ENCODE data around the gene IQCM.

Gene IQCM

DNA sequence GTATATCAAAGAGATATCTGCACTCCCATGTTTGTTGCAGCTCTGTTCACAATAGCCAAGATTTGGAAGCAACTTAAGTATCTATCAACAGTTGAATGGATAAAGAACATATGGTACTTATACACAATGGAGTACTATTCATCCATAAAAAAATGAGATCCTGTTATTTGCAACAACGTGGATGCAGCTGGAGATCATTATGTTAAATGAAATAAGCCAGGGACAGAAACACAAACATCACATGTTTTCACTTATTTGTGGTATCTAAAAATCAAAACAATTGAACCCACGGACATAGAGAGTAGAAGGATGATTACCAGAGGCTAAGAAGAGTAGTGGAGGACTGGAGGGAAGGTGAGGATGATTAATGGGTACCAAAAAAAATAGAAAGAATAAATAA, 14.2 kb downstream of the IQCM start:
- Histone ChIP-seq H3K36me3 (ENCODE audit: control insufficient read depth in 2 of 2, insufficient read depth in 2 of 2, low read length in 2 of 2) (no peaks in the 10 kb centered on the region), H3K4me1 (ENCODE audit: control insufficient read depth, insufficient read depth, low read length) (no peaks in the 10 kb centered on the region)

DNA sequence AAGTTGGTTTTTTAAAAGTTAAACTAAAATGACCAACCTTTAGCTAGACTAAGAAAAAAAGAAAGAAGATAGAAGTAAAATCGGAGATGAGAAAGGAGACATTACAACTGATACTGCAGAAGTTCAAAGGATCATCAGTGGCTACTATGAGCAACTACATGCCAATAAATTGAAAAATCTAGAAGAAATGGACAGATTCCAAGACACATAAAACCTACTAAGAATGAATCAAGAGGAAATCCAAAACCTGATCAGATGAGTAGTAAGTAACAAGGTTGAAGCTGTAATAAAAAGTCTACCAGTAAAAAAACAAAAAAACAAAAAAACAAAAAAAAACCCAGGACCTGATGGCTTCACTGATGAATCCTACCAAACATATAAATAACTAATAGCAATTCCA, 16.1 kb downstream of the IQCM start:
- Histone ChIP-seq H3K4me1 (ENCODE audit: control insufficient read depth, insufficient read depth, low read length) (no peaks in the 10 kb centered on the region), H3K4me3 (ENCODE audit: low read length in 2 of 2) (no peak overlapping the region), H3K27me3 (ENCODE audit: control insufficient read depth in 1 of 2, insufficient read depth in 2 of 2, low read length in 2 of 2) (no peaks in the 10 kb centered on the region), H3K36me3 (ENCODE audit: control insufficient read depth in 2 of 2, insufficient read depth in 2 of 2, low read length in 2 of 2) (no peaks in the 10 kb centered on the region), H3K9ac (ENCODE audit: low read length in 2 of 2) (no peak overlapping the region), H3K9me3 (ENCODE audit: control insufficient read depth in 2 of 2, low read length in 2 of 2) (no peaks in the 10 kb centered on the region), H3K27ac (ENCODE audit: low read length) (no peak overlapping the region)

More for the DNA sequence above, 14.2 kb downstream of the IQCM start:
- Histone ChIP-seq H3K27ac (ENCODE audit: low read length) (no peak overlapping the region), H3K27me3 (ENCODE audit: control insufficient read depth in 1 of 2, insufficient read depth in 2 of 2, low read length in 2 of 2) (no peaks in the 10 kb centered on the region), H3K9ac (ENCODE audit: low read length in 2 of 2) (no peak overlapping the region), H3K4me3 (ENCODE audit: low read length in 2 of 2) (no peak overlapping the region), H3K9me3 (ENCODE audit: control insufficient read depth in 2 of 2, low read length in 2 of 2) (no peaks in the 10 kb centered on the region)

DNA sequence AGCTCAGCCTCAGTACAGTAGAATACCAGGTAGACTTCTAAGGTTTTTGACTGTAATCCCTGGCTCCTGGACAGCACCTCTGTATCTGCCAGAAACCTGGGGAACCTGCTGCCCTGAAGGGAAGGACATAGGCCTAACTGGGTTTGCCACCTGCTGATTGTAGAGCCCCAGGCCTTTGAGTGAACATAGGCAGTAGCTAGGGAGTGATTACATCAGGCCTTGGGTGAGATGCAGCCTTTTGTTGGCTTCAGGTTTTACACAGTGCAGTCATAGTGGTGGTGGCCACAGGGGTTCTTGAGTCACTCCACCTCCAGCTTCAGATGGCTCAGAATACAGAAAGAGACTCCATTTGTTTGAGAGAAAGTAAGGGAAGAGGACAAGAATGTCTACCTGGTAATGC, 19.3 kb downstream of the IQCM start:
- no peaks in the 10 kb centered on the region for H3K27me3 ChIP-seq (ENCODE audit: control insufficient read depth in 1 of 2, insufficient read depth in 2 of 2, low read length in 2 of 2)
- H3K27ac ChIP-seq (ENCODE audit: low read length): no peak overlapping the region
- H3K9ac ChIP-seq (ENCODE audit: low read length in 2 of 2): no peak overlapping the region
- H3K36me3 ChIP-seq (ENCODE audit: control insufficient read depth in 2 of 2, insufficient read depth in 2 of 2, low read length in 2 of 2): no peaks in the 10 kb centered on the region
- H3K4me1 ChIP-seq (ENCODE audit: control insufficient read depth, insufficient read depth, low read length): no peaks in the 10 kb centered on the region
- no peak overlapping the region for H3K4me3 ChIP-seq (ENCODE audit: low read length in 2 of 2)
- no peaks in the 10 kb centered on the region for H3K9me3 ChIP-seq (ENCODE audit: control insufficient read depth in 2 of 2, low read length in 2 of 2)

DNA sequence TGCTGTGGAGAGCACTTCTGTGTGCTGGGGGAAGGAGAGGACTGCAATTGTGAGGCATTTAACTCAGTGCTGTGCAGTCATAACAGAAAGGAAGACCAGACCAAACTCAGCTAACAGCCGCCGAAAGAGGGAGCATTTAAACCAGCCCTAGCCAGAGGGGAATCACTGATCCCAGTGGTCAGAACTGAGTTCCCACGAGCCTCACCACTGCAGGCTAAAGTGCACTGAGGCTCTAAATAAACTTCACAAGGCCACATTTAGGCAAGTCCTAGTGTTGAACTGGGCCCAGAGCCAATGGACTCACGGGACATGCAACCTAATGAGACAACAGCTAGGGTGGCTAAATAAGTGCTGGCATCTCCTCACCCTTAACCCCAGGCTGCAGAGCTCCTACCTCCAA, 20.4 kb downstream of the IQCM start:
- no peaks in the 10 kb centered on the region for H3K4me1 ChIP-seq (ENCODE audit: control insufficient read depth, insufficient read depth, low read length)
- H3K27ac ChIP-seq (ENCODE audit: low read length): no peak overlapping the region
- H3K9ac ChIP-seq (ENCODE audit: low read length in 2 of 2): no peak overlapping the region
- no peaks in the 10 kb centered on the region for H3K36me3 ChIP-seq (ENCODE audit: control insufficient read depth in 2 of 2, insufficient read depth in 2 of 2, low read length in 2 of 2)
- H3K27me3 ChIP-seq (ENCODE audit: control insufficient read depth in 1 of 2, insufficient read depth in 2 of 2, low read length in 2 of 2): no peaks in the 10 kb centered on the region
- H3K4me3 ChIP-seq (ENCODE audit: low read length in 2 of 2): no peak overlapping the region
- H3K9me3 ChIP-seq (ENCODE audit: control insufficient read depth in 2 of 2, low read length in 2 of 2): no peaks in the 10 kb centered on the region

DNA sequence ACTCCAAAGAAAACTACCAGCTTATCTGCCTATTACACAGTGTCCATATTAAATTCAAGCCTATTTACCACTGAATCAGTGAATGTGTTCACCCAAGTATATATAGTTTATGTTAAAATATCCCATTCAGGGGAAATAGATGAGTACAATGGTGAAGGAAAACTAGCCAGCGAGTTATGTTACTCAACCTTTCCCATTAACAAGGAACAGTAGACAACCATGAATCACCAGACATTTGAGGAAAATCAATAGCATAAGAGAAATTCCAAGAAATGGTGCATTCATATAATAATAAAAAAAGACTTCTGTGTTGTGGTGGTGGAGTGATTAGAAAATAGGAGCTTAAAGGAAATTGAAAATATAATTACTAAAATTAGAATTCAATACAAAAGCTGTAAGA, 21.3 kb downstream of the IQCM start:
- H3K27me3 ChIP-seq (ENCODE audit: control insufficient read depth in 1 of 2, insufficient read depth in 2 of 2, low read length in 2 of 2): no peaks in the 10 kb centered on the region
- H3K27ac ChIP-seq (ENCODE audit: low read length): no peak overlapping the region
- no peaks in the 10 kb centered on the region for H3K36me3 ChIP-seq (ENCODE audit: control insufficient read depth in 2 of 2, insufficient read depth in 2 of 2, low read length in 2 of 2)
- H3K9me3 ChIP-seq (ENCODE audit: control insufficient read depth in 2 of 2, low read length in 2 of 2): no peaks in the 10 kb centered on the region
- H3K4me3 ChIP-seq (ENCODE audit: low read length in 2 of 2): no peak overlapping the region
- no peak overlapping the region for H3K9ac ChIP-seq (ENCODE audit: low read length in 2 of 2)
- no peaks in the 10 kb centered on the region for H3K4me1 ChIP-seq (ENCODE audit: control insufficient read depth, insufficient read depth, low read length)

DNA sequence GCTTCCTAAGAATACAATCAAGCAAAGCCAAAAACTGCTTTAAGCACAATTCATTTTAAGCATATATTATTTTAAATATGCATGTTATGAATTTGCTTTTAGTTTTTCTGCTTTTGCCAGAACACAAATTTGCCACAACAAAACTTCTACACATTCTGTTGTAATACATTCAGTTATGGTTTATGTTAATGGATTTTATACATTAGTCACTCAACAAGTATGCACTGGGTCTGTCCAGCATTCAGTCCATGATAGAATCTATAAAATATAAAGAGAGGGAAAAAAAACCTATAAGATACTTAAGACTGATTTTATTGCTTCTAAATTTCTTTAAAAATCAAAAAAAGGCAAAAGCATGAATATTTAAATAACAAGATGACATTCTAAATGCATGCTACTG, 22.2 kb downstream of the IQCM start:
- H3K4me3 ChIP-seq (ENCODE audit: low read length in 2 of 2): no peak overlapping the region
- no peaks in the 10 kb centered on the region for H3K36me3 ChIP-seq (ENCODE audit: control insufficient read depth in 2 of 2, insufficient read depth in 2 of 2, low read length in 2 of 2)
- H3K27me3 ChIP-seq (ENCODE audit: control insufficient read depth in 1 of 2, insufficient read depth in 2 of 2, low read length in 2 of 2): no peaks in the 10 kb centered on the region
- no peak overlapping the region for H3K27ac ChIP-seq (ENCODE audit: low read length)
- H3K4me1 ChIP-seq (ENCODE audit: control insufficient read depth, insufficient read depth, low read length): no peaks in the 10 kb centered on the region
- H3K9ac ChIP-seq (ENCODE audit: low read length in 2 of 2): no peak overlapping the region
- no peaks in the 10 kb centered on the region for H3K9me3 ChIP-seq (ENCODE audit: control insufficient read depth in 2 of 2, low read length in 2 of 2)

DNA sequence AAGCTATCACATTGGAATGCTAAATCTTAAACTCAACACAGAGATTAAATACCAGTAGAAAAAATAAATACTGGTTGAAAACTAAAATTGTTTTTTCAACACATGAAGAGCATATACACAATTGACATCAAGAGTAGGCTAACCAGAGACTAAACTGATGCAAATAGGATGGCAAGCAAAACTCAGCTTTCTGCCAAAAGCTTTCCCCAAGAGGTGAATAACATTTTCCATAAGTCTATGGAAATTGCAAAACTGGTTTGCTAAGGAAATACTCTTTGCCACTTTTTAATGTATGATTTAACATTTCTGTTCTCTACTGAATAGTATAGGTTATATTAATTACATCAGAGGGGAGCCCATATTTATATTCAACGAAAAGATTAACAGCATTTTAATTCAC, 23.8 kb downstream of the IQCM start:
- no peak overlapping the region for H3K9ac ChIP-seq (ENCODE audit: low read length in 2 of 2)
- no peak overlapping the region for H3K27ac ChIP-seq (ENCODE audit: low read length)
- no peaks in the 10 kb centered on the region for H3K27me3 ChIP-seq (ENCODE audit: control insufficient read depth in 1 of 2, insufficient read depth in 2 of 2, low read length in 2 of 2)
- H3K4me1 ChIP-seq (ENCODE audit: control insufficient read depth, insufficient read depth, low read length): no peaks in the 10 kb centered on the region
- H3K36me3 ChIP-seq (ENCODE audit: control insufficient read depth in 2 of 2, insufficient read depth in 2 of 2, low read length in 2 of 2): no peaks in the 10 kb centered on the region
- no peaks in the 10 kb centered on the region for H3K9me3 ChIP-seq (ENCODE audit: control insufficient read depth in 2 of 2, low read length in 2 of 2)
- H3K4me3 ChIP-seq (ENCODE audit: low read length in 2 of 2): no peak overlapping the region

DNA sequence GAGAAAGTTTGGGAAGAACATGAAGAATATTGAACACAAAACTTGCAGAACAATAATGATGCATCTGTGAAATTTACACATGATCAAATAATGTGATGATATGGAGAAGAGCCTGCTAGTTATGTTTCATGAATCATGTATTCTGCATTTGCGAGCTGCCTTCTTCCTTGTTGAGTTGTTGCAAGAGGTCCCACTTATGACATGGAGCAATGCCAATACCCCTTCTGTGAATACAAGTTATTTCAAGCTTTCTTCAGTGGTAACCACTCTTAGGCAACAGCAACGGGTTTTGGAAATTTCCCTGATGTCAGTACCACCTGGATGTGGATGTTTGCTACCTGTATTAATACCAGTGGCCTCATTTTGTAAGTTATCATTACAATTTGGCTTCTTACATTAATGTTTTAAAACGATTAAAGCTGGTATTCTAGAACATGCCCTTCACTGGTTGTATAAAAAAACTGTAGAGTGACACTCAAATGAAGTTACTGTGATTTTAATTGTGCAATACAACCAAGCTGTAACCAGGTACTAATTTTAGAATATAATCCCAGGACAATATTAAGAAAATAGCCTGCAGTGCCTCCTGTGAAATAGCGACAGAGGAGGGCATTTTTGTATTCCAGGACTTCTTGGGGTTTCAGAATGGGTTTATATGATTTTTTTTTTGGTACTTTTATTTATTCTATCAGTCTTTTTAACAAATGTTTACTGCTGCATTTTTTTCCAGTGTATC, 25.3 kb downstream of the IQCM start:
- H3K4me3 ChIP-seq (ENCODE audit: low read length in 2 of 2): no peak overlapping the region
- H3K9ac ChIP-seq (ENCODE audit: low read length in 2 of 2): no peak overlapping the region
- H3K9me3 ChIP-seq (ENCODE audit: control insufficient read depth in 2 of 2, low read length in 2 of 2): no peaks in the 10 kb centered on the region
- H3K27ac ChIP-seq (ENCODE audit: low read length): no peak overlapping the region
- no peaks in the 10 kb centered on the region for H3K36me3 ChIP-seq (ENCODE audit: control insufficient read depth in 2 of 2, insufficient read depth in 2 of 2, low read length in 2 of 2)
- no peaks in the 10 kb centered on the region for H3K4me1 ChIP-seq (ENCODE audit: control insufficient read depth, insufficient read depth, low read length)
- no peaks in the 10 kb centered on the region for H3K27me3 ChIP-seq (ENCODE audit: control insufficient read depth in 1 of 2, insufficient read depth in 2 of 2, low read length in 2 of 2)

DNA sequence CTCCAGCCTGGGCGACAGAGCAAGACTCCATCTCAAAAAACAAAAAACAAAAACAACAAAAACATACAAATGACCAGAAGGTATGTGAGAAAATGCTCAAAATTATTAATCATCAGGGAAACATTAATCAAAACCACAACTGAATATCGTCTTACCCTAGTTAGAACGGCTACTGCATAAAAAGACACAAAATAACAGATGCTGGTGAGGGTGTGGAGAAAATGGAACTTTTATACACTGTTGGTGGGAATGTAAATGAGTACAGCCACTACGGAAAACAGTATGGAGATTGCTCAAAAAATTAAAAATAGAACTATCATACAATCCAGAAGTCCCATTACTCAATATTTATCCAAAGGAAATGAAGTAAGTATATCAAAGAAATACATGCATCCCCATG, 27.3 kb downstream of the IQCM start:
- Histone ChIP-seq H3K27me3 (ENCODE audit: control insufficient read depth in 1 of 2, insufficient read depth in 2 of 2, low read length in 2 of 2) (no peaks in the 10 kb centered on the region), H3K9me3 (ENCODE audit: control insufficient read depth in 2 of 2, low read length in 2 of 2) (no peaks in the 10 kb centered on the region), H3K9ac (ENCODE audit: low read length in 2 of 2) (no peak overlapping the region), H3K36me3 (ENCODE audit: control insufficient read depth in 2 of 2, insufficient read depth in 2 of 2, low read length in 2 of 2) (no peaks in the 10 kb centered on the region), H3K27ac (ENCODE audit: low read length) (no peak overlapping the region), H3K4me3 (ENCODE audit: low read length in 2 of 2) (no peak overlapping the region), H3K4me1 (ENCODE audit: control insufficient read depth, insufficient read depth, low read length) (no peaks in the 10 kb centered on the region)

DNA sequence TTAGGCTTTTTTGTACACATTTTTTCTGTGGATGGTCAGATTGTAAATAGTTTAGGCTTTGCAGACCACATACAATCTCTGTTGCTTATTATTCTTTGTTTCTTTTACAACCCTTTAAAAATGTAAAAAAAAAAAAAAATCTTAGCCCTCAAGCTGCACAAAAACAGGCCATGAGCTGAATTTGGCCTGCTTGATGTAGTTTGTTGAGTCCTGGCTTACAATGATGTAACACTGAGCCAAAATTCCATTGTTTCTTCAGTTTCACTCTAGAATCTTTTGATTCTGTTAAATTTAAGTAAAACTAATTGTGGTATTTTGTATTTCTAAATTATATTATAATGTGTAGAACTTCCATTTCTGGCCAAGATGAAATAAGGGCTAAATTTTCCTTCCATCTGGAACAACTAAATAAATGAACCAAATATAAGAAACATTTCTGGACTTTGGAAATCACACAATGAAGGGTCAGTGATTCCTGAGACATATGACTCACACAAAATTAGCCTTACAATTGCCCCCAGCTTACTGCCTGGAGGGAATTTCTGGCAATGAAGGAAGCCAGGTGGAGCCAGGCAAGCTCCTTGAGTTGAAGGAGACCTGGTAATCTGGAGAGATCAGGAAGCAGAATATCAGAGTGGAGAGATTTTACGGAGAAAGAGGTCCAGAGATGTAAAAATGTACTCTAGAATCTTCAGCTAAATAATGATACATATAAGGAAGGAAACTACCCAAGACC, 29.8 kb downstream of the IQCM start:
- no peak overlapping the region for H3K4me3 ChIP-seq (ENCODE audit: low read length in 2 of 2)
- no peak overlapping the region for H3K27ac ChIP-seq (ENCODE audit: low read length)
- H3K9me3 ChIP-seq (ENCODE audit: control insufficient read depth in 2 of 2, low read length in 2 of 2): no peaks in the 10 kb centered on the region

DNA sequence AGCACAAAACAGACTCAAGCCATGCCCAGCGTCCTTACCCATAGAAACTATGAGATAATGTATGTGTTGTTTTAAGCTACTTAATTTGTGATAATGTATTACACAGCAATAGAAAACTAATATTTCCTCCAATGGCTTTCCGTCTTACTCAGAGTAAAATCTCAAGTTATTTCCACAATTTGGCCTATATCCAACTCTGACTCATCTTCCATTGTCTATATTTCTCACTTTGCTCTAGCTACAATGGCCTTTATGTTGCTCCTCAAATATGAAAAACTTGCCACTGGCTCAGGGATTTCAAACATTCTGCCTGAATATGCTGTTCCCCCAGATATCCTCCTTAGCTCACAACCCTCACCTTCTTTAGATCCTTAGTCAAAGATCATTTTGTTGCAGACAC, 31.6 kb downstream of the IQCM start:
- H3K9me3 ChIP-seq (ENCODE audit: control insufficient read depth in 2 of 2, low read length in 2 of 2): no peaks in the 10 kb centered on the region
- H3K27ac ChIP-seq (ENCODE audit: low read length): no peak overlapping the region
- H3K9ac ChIP-seq (ENCODE audit: low read length in 2 of 2): no peak overlapping the region
- no peak overlapping the region for H3K4me3 ChIP-seq (ENCODE audit: low read length in 2 of 2)
- no peaks in the 10 kb centered on the region for H3K27me3 ChIP-seq (ENCODE audit: control insufficient read depth in 1 of 2, insufficient read depth in 2 of 2, low read length in 2 of 2)
- no peaks in the 10 kb centered on the region for H3K4me1 ChIP-seq (ENCODE audit: control insufficient read depth, insufficient read depth, low read length)
- no peaks in the 10 kb centered on the region for H3K36me3 ChIP-seq (ENCODE audit: control insufficient read depth in 2 of 2, insufficient read depth in 2 of 2, low read length in 2 of 2)

More for the DNA sequence above, 29.8 kb downstream of the IQCM start:
- no peaks in the 10 kb centered on the region for H3K27me3 ChIP-seq (ENCODE audit: control insufficient read depth in 1 of 2, insufficient read depth in 2 of 2, low read length in 2 of 2)
- no peaks in the 10 kb centered on the region for H3K36me3 ChIP-seq (ENCODE audit: control insufficient read depth in 2 of 2, insufficient read depth in 2 of 2, low read length in 2 of 2)
- no peaks in the 10 kb centered on the region for H3K4me1 ChIP-seq (ENCODE audit: control insufficient read depth, insufficient read depth, low read length)
- no peak overlapping the region for H3K9ac ChIP-seq (ENCODE audit: low read length in 2 of 2)
